Stimulated activated CD4-positive, alpha-beta T cell treated with anti-CD3 and anti-CD28 coated beads, Interleukin-4, amount 100 ng/mL, for 4 hours (primary cell): ENCODE results near the gene GARNL3.

ENCODE experiments used
- DNase-seq, 2 experiments: peaks; one replicate each; pipeline ENCODE4 v3.0.0-alpha.2; 2020

The GARNL3 gene

DNA sequence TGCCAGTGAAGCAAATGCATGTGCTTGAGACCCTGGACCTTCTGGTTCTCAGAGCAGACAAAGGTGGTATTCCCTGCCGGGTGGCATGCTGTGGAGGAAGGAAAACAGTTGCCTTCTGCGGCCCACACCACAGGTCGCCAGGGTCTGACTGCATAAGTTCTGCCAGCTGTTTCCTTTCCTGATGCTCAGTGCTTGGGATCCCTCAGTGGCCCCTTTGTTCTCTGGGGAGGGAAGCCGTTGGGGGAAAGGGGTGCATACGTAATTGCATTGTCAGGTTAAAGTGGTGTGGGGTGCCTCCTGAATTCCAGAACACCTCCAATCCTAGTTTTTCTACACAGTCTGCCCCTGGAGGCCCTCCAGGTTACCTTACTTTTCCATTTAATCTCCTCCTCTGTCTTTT is 89.3 kb downstream of the GARNL3 start:
- DNase-seq, result no peak

- no peak for DNase-seq
These were observed 92.3 kb downstream of the GARNL3 start for GRCh38 chr9:127356906-127357305.

- no peak for DNase-seq
These were observed 93.5 kb downstream of the GARNL3 start for GRCh38 chr9:127358023-127358535.

DNA sequence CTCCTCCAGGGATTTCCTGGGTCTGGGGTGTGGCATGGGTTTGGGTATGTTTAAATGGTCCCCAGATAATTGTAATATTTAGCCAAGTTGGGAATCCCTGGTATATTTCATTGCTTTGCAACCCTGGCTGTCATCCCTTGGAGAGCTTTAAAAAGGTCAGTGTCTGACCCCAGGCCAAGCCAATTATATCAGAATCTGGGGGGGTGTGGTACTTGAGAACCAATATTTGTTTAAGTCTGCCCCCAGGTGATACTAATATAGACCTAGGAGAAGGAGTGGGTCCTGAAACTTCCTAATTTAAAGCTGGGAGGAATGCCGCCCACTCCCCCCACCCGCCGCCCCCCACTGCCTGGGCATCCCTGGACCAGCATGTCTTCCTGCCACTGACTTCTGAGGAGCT is 94.2 kb downstream of the GARNL3 start:
- no peak for DNase-seq

DNA sequence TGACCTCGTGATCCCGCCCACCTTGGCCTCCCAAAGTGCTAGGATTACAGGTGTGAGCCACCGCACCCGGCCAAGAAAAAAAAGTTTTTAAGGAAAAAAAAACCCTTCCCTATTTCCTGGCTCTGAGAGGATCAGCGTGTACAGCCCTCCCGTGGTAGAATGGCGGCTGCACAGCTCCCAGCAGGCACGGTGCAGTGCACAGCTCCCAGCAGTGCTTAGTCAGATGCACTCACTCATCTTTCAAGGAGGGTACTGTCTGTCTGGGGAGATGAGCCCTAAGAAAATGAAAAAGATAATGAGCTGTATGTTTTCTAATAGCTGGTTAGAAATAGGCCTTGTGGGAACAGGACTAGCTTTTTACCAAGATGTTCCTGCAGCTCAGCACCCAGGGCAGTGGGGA is 95.7 kb downstream of the GARNL3 start:
- DNase-seq, result no peak

GRCh38 chr9:127360829-127361228 is 96.3 kb downstream of the GARNL3 start:
- DNase-seq, result no peak

DNA sequence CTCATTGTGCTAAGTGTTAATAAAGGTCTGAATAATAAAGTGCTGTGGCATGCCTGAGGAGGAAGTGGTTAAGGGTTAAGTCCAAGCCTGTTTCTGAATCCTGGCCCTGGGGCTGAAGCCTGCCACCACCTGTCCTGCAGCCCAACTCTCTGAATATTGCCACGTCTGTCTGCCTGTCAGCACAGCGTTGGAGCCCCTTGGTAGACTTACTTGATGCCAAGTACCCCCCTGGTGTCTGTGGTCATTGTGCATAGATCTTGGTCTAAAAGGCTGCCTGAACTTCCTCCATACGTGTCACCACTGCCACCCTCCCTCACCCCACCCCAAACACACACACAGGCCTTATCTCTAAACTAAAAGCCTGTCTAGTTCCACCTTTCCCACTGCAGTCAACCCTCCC is 97.0 kb downstream of the GARNL3 start:
- no peak for DNase-seq

GRCh38 chr9:127362829-127363228 is 98.3 kb downstream of the GARNL3 start:
- no peak for DNase-seq

DNA sequence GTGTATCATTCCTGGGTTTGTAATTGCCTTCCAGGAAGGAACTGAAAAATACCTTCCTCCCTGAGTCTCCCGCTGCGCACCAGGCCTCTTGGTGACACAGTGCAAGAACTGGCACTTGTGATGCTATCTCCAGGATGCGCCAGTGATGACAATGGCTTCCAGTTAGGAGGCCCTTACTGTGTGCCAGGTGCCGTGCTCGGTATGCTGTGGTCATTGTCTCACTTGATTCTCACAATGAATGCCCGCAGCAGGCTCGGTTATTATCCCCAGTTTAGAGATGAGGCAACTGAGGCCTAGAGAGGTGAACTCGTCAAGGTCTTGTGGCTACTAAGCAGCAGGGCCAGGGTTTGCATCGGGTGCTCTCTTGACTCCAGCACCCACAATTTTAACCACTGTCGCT is 100.9 kb downstream of the GARNL3 start:
- DNase-seq, result no peak

- DNase-seq, result no peak
These were observed 102.0 kb downstream of the GARNL3 start for GRCh38 chr9:127366594-127366993.

DNA sequence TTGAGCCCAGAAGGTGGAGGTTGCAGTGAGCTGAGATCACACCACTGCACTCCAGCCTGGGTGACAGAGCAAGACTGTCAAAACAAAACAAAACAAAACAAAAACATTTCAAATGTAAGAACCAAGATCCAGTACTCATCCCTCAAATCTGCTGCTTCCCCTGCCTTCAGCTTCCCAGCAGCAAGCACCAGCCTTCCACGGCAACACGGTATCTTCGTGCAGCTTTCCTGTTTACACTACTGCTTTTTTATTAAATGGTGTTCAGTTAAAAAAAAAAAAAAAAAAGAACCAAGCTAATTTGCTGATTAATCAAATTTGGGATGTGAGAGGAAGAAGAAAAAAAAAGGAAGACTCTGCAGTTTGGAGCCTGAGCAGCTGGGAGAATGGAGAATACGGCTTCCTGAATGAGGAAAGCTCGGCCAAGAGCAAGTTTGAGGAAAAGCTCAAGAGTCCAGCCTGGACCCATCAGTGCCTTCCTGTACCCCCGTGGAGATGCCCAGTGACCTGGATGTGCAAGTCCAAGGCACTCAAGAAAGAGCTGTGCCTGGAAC is 104.4 kb downstream of the GARNL3 start:
- DNase-seq, result no peak

- no peak for DNase-seq
These were observed 104.9 kb downstream of the GARNL3 start for GRCh38 chr9:127369428-127369827.

- DNase-seq, result no peak
These were observed 105.6 kb downstream of the GARNL3 start for GRCh38 chr9:127370147-127370579.

DNA sequence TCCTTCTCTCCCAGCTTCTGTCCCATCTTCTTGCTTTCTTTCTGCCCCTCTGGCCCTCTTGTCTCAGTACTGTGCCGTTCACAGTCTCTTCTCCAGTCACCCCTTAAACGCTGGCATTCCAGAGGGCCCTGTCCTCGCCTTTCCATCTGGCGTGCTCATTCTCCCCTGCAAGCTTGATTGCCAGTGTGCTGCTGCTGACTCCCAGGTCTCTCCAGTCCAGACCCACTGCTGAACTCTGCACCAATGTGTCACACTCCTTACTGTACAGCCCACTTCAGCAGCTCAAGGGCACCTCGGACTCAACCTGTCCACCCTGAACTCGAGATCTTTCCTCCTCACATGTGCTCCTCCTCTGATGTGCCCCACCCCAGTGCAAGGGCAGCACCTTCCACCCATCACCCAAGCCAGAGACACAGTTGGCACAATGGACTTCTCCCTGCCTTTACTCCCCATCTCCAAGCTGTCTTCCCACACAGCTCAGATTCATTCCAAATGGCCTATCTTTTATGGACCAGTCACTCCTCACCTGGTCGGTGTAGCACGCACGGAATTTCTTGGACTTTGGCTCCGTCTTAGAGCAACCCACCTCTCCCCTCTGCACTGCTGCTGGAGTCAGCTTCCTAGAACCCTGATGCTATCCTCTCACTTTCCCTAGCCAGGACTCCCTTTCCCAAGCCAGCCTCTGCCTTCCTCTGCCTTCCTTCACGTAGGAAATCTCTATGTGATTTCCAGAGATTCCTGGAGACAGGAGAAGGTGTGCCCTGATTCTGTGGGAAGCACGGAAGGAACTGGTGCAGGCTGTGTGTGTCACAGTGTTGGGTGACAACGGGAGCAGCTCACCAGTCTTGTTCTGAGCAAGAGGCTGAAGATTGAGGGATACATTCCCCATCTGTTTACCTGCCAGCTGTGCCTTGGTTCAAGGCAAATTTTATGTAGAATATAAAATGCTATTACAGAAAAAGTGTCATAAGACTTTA is 106.4 kb downstream of the GARNL3 start:
- DNase-seq, result no peak

GRCh38 chr9:127380479-127380878 is 115.9 kb downstream of the GARNL3 start:
- DNase-seq, result no peak

GRCh38 chr9:127382541-127382940 is 118.0 kb downstream of the GARNL3 start:
- no peak for DNase-seq

DNA sequence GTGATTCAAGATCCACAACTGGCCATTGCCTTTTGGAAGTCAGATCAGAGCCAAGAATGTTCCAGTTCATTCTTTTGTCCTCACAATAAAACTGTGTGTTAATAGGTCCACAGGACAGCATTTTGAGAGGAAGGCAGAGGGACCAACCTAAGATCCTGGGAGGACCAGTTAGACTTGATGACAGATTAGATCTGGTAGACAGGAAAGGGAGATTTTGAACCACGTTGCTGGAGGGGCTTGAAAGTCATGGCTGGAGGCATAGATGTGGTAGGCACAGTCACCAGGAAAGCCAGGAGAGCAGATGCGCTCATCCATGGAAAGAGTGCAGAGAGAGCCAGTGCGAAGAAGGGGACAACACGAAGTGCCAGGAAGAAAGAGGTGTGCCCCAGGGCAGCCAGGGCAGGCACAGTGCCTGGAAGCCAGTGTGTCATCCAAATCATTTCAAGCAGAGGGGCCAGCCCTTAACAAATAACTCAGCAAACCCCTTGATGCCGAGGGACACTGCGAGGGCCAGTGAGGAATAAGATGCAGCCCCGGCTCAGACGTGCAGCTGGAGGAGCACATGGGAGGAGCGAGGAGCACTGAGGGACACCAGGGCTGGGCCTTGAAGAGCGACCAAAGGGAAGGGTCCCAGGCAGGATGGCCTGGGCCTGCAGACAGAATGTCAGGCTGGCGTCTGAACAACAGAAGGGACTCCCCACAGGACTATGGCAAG is 119.6 kb downstream of the GARNL3 start:
- no peak for DNase-seq

- DNase-seq, result no peak
These were observed 120.3 kb downstream of the GARNL3 start for GRCh38 chr9:127384901-127385300.

DNA sequence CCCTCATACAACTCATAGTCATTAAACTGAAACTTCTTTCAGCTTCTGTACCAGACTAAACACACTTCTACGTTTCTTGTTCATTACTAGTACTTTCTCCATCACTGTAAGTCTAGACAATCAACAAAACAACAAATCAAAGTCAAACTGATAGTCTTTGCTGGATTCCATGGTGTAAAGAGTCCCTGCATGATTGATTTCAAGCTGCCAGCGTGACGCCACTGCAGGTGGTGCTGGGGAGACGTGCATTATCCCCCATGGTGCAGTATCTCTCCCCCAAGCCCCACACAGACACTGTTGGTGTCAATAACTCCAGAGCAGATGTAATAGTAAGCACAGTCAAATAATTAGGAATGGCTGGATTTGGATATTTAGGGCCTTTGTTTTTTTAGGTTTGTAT is 121.7 kb downstream of the GARNL3 start:
- no peak for DNase-seq

- DNase-seq, result no peak
These were observed 122.4 kb downstream of the GARNL3 start for GRCh38 chr9:127386981-127387380.

DNA sequence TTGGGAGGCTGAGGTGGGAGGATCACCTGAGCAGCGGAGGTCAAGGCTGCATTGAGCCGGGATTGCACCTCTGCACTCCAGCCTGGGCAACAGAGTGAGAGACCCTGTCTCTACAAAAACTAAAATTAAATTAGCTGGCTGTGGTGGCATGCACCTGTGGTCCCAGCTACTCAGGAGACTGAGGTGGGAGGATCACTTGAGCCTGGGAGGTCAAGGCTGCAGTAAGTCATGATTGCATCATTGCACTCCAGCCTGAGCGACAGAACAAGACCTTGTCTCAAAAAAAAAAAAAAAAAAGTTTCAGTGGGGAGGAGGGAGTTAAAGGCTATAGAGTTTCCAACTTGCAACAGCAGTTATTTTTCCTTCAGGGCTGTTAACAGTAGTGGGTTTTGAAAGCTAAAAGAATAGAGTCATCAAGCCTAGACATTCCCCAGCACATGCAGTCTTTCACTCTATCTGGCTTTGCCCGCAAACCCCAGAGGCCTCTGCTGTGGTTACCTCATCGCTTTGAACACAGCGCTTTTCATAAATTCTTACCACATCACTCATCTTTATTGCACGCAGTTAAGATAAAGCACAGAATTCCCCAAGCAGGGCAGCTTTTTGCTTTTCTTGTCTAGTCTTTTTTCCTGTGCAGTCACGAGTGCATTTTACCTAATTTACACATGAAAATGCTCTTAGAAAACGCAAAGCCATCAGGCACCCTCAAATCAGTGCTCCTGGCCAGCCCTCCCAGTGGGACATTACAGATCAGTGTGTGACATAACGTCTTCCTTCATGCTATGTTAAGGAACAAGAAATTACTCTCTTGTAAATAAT is 123.7 kb downstream of the GARNL3 start:
- DNase-seq, result peak; percentile 64 to 85

DNA sequence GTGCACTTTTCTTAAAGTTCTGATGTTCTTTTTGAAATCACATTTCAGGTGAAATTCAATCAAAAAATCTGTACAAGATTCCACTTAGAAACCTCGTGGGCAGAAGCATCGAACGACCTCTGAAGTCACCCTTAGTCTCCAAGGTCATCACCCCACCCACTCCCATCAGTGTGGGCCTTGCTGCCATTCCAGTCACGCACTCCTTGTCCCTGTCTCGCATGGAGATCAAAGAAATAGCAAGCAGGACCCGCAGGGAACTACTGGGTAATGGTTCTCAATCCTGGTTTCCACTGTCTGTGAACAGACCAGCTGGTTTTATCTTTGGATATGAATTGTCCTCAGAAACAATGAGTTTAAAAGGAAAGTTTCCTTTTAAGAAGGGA is 124.3 kb downstream of the GARNL3 start:
- no peak for DNase-seq
